Uterus (tissue), 4 donors: ENCODE measurements around the gene HBA1. TPM values are rescaled to one million over a fixed set of nuclear protein-coding genes. Genes with fewer than 3 reads are reported as not detected.
"Not testable (repeated sequence)": the region's sequence is repeated elsewhere in the genome, so short reads cannot be mapped to it uniquely, and the experiment has no call there.

Source experiments
- DNase-seq, 2 donors: peaks; one replicate each; pipeline ENCODE4 v3.0.0-alpha.2; 2019 to 2020
- H3K27ac ChIP-seq, 2 donors: fragments of 200-600 bp; sonication (generic); 1 replicate in 1 of 2; 2 replicates in 1 of 2; pipeline ENCODE4 v1.5.1; 2016 to 2018
- H3K27me3 ChIP-seq, 2 donors: fragments of 200-600 bp; sonication (generic); one replicate each; pipeline ENCODE4 v1.5.1; 2018 to 2019; ENCODE audit warnings: control low read depth in 1 of 2
- H3K36me3 ChIP-seq, 2 donors: fragments of 200-600 bp; sonication (generic); one replicate each; pipeline ENCODE4 v1.5.1; 2019; ENCODE audit warnings: control low read depth in 1 of 2
- H3K4me1 ChIP-seq, 2 donors: fragments of 200-600 bp; sonication (generic); one replicate each; pipeline ENCODE4 v1.5.1; 2018 to 2019; ENCODE audit warnings: control low read depth in 1 of 2
- H3K4me3 ChIP-seq, 2 donors: fragments of 200-600 bp; sonication (generic); 1 replicate in 1 of 2; 2 replicates in 1 of 2; pipeline ENCODE4 v1.5.1; 2018 to 2019; ENCODE audit warnings: mild to moderate bottlenecking in 1 of 2
- H3K9me3 ChIP-seq, 2 donors: fragments of 200-600 bp; sonication (generic); one replicate each; pipeline ENCODE4 v1.5.1; 2019; ENCODE audit warnings: control low read depth in 1 of 2
- CTCF ChIP-seq, 4 experiments: fragments of 200-600 bp in 2 of 4; fragments of 450-650 bp in 2 of 4; sonication (generic) in 2 of 4; IDR thresholded peaks; one replicate each; pipeline ENCODE4 v1.5.1; 2016 to 2019; ENCODE audit warnings: antibody characterized with exemption in 4 of 4, mild to moderate bottlenecking in 2 of 4, moderate library complexity in 1 of 4
- POLR2A ChIP-seq, 2 donors: fragments of 450-650 bp; IDR thresholded peaks; one replicate each; pipeline ENCODE4 v1.6.1; 2016; ENCODE audit warnings: antibody characterized with exemption in 2 of 2, mild to moderate bottlenecking in 1 of 2, moderate library complexity in 1 of 2
- intact Hi-C: fragments of 100-400 bp; cut with DNase I; formaldehyde crosslinking; loops from one replicate; pipeline ENCODE4 v1.15.1; 2023; ENCODE audit warnings: low total_unique reads
- total RNA-seq, 4 donors: library from RNA; depleted of rRNA in 3 of 4; stranded (reverse); fragments of >200 nt in 3 of 4; gene quantifications; one replicate each; pipeline versions ENCODE4 v1.1.0 to v1.2.4, GENCODE V29; 2014 to 2023
- donor health status: DM: yes; HTN: yes; CAD: no.

HBA1 gene
- total RNA-seq, 4 donors from 2014 or later: 42.0 to 398 (median 263) TPM

- Histone ChIP-seq H3K4me1 (no peaks in the 10 kb centered on the region), H3K27me3 (no peaks in the 10 kb centered on the region), H3K36me3 (no peaks in the 10 kb centered on the region), H3K9me3 (no peaks in the 10 kb centered on the region), H3K27ac (no peak overlapping the region), H3K4me3 (no peak overlapping the region)
- intact Hi-C loops: no loop called here
- no peak for TF ChIP-seq POLR2A (IDR thresholded peaks at IDR 0.05)
- no peak for TF ChIP-seq CTCF (IDR thresholded peaks at IDR 0.05)
- no peak for DNase-seq
Observed at GRCh38 chr16:144797-145252, 31.7 kb upstream of the HBA1 start.

- no peak overlapping the region for H3K4me3 ChIP-seq
- H3K36me3 ChIP-seq: no peaks in the 10 kb centered on the region
- no peaks in the 10 kb centered on the region for H3K27me3 ChIP-seq
- intact Hi-C loops: no loop called here
- DNase-seq: no peak
- no peaks in the 10 kb centered on the region for H3K9me3 ChIP-seq
- no peak overlapping the region for H3K27ac ChIP-seq
- no peaks in the 10 kb centered on the region for H3K4me1 ChIP-seq
- TF ChIP-seq CTCF (IDR thresholded peaks at IDR 0.05) (no peak), POLR2A (IDR thresholded peaks at IDR 0.05) (no peak)
Observed at GRCh38 chr16:146646-147045, 29.8 kb upstream of the HBA1 start.

- DNase-seq: no peak
- H3K36me3 ChIP-seq: no peaks in the 10 kb centered on the region
- H3K4me3 ChIP-seq: no peak overlapping the region
- intact Hi-C loops: no loop called here
- no peak overlapping the region for H3K27ac ChIP-seq
- no peak for TF ChIP-seq POLR2A (IDR thresholded peaks at IDR 0.05)
- no peak for TF ChIP-seq CTCF (IDR thresholded peaks at IDR 0.05)
- peaks cover 0 to under 1% of the 10 kb centered on the region in 2 donors for H3K4me1 ChIP-seq
- no peaks in the 10 kb centered on the region for H3K27me3 ChIP-seq
- H3K9me3 ChIP-seq: no peaks in the 10 kb centered on the region
Observed at GRCh38 chr16:149024-149660, 27.3 kb upstream of the HBA1 start.

DNA sequence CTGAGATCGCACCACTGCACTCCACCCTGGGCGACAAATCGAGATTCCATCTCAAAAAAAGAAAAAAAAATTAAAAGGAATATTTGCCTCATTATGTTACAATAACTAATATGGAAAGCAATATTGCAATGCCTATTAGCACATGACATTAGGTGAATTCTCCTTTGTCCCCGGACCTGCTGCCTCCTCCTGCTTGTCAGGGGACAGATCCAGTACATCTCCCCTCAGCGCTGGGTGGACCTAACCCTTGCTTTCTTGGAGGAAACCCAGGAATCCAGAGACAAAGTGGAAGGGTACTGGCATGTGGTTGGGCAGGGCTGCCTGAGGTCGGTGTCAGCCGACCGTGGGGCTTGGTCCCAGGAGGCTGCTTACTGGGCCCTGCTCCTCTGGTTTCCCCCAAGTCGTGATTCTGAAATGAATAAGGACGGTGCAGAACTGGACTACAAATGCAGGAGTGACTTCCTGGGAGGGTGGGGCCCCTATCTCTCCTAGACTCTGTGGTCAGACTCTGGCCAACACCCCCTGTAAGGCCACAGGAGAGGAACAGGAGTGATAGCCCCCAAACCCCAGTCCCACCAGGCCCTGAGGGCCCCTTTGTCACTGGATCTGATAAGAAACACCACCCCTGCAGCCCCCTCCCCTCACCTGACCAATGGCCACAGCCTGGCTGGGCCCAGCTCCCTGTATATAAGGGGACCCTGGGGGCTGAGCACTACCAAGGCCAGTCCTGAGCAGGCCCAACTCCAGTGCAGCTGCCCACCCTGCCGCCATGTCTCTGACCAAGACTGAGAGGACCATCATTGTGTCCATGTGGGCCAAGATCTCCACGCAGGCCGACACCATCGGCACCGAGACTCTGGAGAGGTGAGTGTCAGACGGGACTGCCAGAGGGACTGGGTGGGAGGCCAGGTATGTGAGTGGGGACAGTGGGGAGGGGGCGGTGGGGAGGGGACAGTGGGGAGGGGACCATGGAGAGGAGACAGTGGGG lies 24.0 kb upstream of the HBA1 start, which contains the start of gene HBZ:
HBZ (plus strand) TSS at position 504 of the 988 bp plus-strand sequence; CDS start at position 770, 266 bp downstream.
- intact Hi-C loops: no loop called here
- H3K4me1 ChIP-seq: peaks cover 0 to 6% of the 10 kb centered on the region in 2 donors
- no peak within 1 kb of the TSS for H3K27ac ChIP-seq
- no peaks in the 10 kb centered on the region for H3K9me3 ChIP-seq
- TF ChIP-seq POLR2A (IDR thresholded peaks at IDR 0.05) (no peak), CTCF (IDR thresholded peaks at IDR 0.05) (no peak)
- peaks cover 5 to 20% of the 10 kb centered on the region in 2 donors for H3K27me3 ChIP-seq
- no peaks in the 10 kb centered on the region for H3K36me3 ChIP-seq
- DNase-seq: no peak
- no peak within 1 kb of the TSS for H3K4me3 ChIP-seq

DNA sequence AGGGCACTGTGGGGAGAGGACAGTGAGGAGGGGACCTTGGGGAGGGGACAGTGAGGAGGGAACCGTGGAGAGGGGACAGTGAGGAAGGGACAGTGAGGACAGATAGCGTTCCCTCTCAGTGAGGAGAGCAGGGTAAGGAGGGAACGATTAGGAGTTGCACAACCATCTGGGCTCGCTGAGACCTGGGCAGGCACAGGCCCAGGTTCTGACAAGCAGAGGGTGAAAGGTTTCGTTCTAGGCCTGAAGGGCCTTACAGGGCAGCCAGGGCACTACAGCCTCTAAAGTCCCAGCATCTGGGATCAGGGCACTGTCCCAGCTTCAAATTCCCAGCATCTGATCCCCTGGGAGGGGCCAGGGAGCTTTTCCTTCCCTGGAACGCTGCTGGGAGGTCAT lies 23.4 kb upstream of the HBA1 start:
- H3K4me3 ChIP-seq, intact Hi-C loops, H3K36me3 ChIP-seq, DNase-seq, H3K27ac ChIP-seq, H3K9me3 ChIP-seq, H3K4me1 ChIP-seq: not testable (repeated sequence)
- peaks cover 5 to 20% of the 10 kb centered on the region in 2 donors for H3K27me3 ChIP-seq

GRCh38 chr16:153550-154216 lies 22.8 kb upstream of the HBA1 start:
- H3K4me1 ChIP-seq, H3K9me3 ChIP-seq, DNase-seq, H3K27ac ChIP-seq, intact Hi-C loops, H3K4me3 ChIP-seq, H3K36me3 ChIP-seq: not testable (repeated sequence)
- peaks cover 5 to 20% of the 10 kb centered on the region in 2 donors for H3K27me3 ChIP-seq
